Endothelial cell of umbilical vein (primary cell): Measurements from ENCODE around the gene ZNF618.

Experiments
- CTCF ChIP-seq, 2 donors: IDR thresholded peaks; 1 replicate in 1 of 2; 2 replicates in 1 of 2; pipeline ENCODE4 v1.5.1; 2011; ENCODE audit warnings: low read length in 2 of 2, mild to moderate bottlenecking in 2 of 2, moderate library complexity in 2 of 2, control low read depth in 1 of 2, inconsistent platforms in 1 of 2, low read depth in 1 of 2; ENCODE audit not compliant: insufficient read depth in 1 of 2; ENCODE audit errors: extremely low read depth in 1 of 2
- JUN ChIP-seq: IDR thresholded peaks from 2 replicates; pipeline ENCODE4 v1.6.1; 2011; ENCODE audit warnings: borderline replicate concordance, low read depth; ENCODE audit not compliant: insufficient read length, insufficient read depth
- POLR2A ChIP-seq: IDR thresholded peaks from 2 replicates; pipeline ENCODE4 v1.6.1; 2012; ENCODE audit warnings: low read depth, mild to moderate bottlenecking, control low read depth, low read length

- TF ChIP-seq CTCF (IDR thresholded peaks at IDR 0.05; ENCODE audit: extremely low read depth in 1 of 2, insufficient read depth in 1 of 2, low read depth in 1 of 2, low read length in 2 of 2) (no peak), JUN (no peak), POLR2A (no peak)
Measured at GRCh38 chr9:114086607-114087006, 210.5 kb downstream of the ZNF618 start.
